Kidney (tissue), 14 donors: Measurements from ENCODE around the gene ATP6V1F. TPM values are rescaled to one million over a fixed set of nuclear protein-coding genes. Genes with fewer than 3 reads are reported as not detected.
A peak's percentile ranks its signal among the peaks of the same experiment; 100 is the strongest.

ENCODE experiments used
- DNase-seq, 5 donors: peaks; one replicate each; pipeline ENCODE4 v3.0.0-alpha.2; 2013 to 2020
- FAIRE-seq: peaks from 2 replicates; lab custom pipeline; 2012; peaks lifted over from hg19 to GRCh38; lab: Jason Lieb, UNC
- H3K27ac ChIP-seq, 2 donors: one replicate each; pipeline ENCODE4 v1.7.0; 2013; ENCODE audit warnings: low read depth in 2 of 2, low read length in 2 of 2, inconsistent platforms in 1 of 2
- H3K27me3 ChIP-seq: one replicate; pipeline ENCODE4 v1.7.1; 2013; ENCODE audit warnings: low read length, inconsistent platforms; ENCODE audit not compliant: control insufficient read depth, insufficient read depth
- H3K36me3 ChIP-seq, 3 donors: one replicate each; pipeline versions ENCODE4 v1.7.0 to v1.7.1; 2013; ENCODE audit warnings: low read length in 3 of 3, control low read depth in 1 of 3, inconsistent platforms in 1 of 3; ENCODE audit not compliant: insufficient read depth in 3 of 3, control insufficient read depth in 2 of 3
- H3K4me1 ChIP-seq, 3 donors: one replicate each; pipeline versions ENCODE4 v1.7.0 to v1.7.1; 2013; ENCODE audit warnings: low read length in 3 of 3, inconsistent platforms in 1 of 3, low read depth in 1 of 3; ENCODE audit not compliant: control insufficient read depth in 2 of 3, insufficient read depth in 2 of 3
- H3K4me3 ChIP-seq, 3 donors: one replicate each; pipeline versions ENCODE4 v1.7.0 to v1.8.1; 2013; ENCODE audit warnings: low read length in 3 of 3, control low read depth in 1 of 3, inconsistent platforms in 1 of 3
- H3K9ac ChIP-seq, 3 donors: one replicate each; pipeline versions ENCODE4 v1.7.0 to v1.7.1; 2013; ENCODE audit warnings: low read length in 3 of 3, control low read depth in 1 of 3, inconsistent platforms in 1 of 3
- H3K9me3 ChIP-seq, 3 donors: one replicate each; pipeline versions ENCODE4 v1.7.0 to v1.7.1; 2013; ENCODE audit warnings: low read length in 3 of 3, control low read depth in 1 of 3, inconsistent platforms in 1 of 3; ENCODE audit not compliant: control insufficient read depth in 2 of 3, insufficient read depth in 1 of 3
- intact Hi-C: fragments of 100-400 bp; cut with DNase I; formaldehyde crosslinking; loops from one replicate; pipeline ENCODE4 v1.11.1; 2022
- polyA plus RNA-seq: library from polyadenylated mRNA; stranded (reverse); fragments of 350-450 nt; fragmentation: Illumina TruSeq; extraction: RNeasy Lipid Tissue Mini Kit (QIAGEN cat#74804); gene quantifications from one replicate; pipeline ENCODE4 v1.2.3, GENCODE V29; 2014; ENCODE audit warnings: low read depth, low replicate concordance; ENCODE audit not compliant: insufficient read depth
- total RNA-seq: library from RNA; stranded (reverse); fragmentation: NEBNext Ultra II Directional; extraction: Animal tissue kit (Norgen Biotek cat#: 25700); gene quantifications from one replicate; pipeline ENCODE4 v1.2.1, GENCODE V29; 2021
- TF ChIP-seq, protein P1 (sequence below): IDR thresholded peaks from 3 replicates; pipeline ENCODE4 v1.5.1; 2012; ENCODE audit warnings: mild to moderate bottlenecking, moderate library complexity, borderline replicate concordance; ENCODE audit not compliant: insufficient read depth; ENCODE audit errors: extremely low read depth
- donor health status: control.
- donor health status: control.
- donor health status: control.
- donor health status: control.
- donor health status: control.
- donor health status: DM: yes; HTN: yes; CAD: no.
- donor health status: Normal renal cell carcinoma (clear cell type).

Gene ATP6V1F
- total and polyA plus RNA-seq, 2 donors from 2014 or later: 161 to 684 TPM

DNA sequence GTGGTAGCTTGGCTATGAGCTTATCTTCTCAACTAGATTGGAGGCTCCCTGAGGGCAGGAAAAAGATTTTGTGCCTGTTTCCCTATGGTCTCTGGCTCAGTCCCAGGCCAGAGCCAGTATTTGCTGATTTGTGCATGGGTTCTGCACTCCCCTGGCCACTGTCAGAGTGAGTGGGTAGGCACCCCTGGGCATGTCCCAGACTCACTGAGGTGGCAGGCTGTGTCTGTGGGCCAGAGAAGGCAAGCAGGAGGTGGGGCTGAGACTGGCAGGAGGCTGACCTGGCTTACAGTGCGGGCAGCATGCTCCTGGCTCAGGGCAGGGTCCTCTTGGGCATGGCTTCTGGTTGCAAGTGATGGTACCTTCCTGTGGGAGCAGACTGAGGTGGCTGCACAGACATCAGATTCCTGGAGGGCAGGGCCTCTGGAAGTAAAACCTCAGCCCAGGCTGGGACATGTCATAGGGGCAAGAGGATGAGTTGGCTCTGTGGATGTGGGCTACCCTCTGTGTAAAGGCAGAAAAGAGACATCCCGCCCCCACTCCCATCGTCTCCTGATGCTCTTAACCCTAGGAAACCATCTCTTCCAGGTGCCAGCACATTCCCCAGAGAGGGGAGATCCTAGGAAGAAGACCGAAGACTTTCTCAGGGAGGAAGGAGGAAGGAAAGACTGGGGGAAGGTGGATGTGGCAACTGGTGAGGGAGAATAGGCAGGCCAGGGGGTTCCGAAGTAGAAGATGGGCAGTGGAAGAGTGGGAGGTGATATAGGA lies 43.5 kb downstream of the ATP6V1F start:
- H3K27me3 ChIP-seq: no peaks in the 10 kb centered on the region
- no peak overlapping the region for H3K9ac ChIP-seq
- no peak overlapping the region for H3K4me3 ChIP-seq
- H3K27ac ChIP-seq: no peak overlapping the region
- H3K36me3 ChIP-seq: peaks cover 0 to 4% (median 0%) of the 10 kb centered on the region in 3 donors
- H3K9me3 ChIP-seq: no peaks in the 10 kb centered on the region
- intact Hi-C loops: no loop called here
- H3K4me1 ChIP-seq: peaks cover 0 to 12% (median 5%) of the 10 kb centered on the region in 3 donors
- TF ChIP-seq, protein P1, sequence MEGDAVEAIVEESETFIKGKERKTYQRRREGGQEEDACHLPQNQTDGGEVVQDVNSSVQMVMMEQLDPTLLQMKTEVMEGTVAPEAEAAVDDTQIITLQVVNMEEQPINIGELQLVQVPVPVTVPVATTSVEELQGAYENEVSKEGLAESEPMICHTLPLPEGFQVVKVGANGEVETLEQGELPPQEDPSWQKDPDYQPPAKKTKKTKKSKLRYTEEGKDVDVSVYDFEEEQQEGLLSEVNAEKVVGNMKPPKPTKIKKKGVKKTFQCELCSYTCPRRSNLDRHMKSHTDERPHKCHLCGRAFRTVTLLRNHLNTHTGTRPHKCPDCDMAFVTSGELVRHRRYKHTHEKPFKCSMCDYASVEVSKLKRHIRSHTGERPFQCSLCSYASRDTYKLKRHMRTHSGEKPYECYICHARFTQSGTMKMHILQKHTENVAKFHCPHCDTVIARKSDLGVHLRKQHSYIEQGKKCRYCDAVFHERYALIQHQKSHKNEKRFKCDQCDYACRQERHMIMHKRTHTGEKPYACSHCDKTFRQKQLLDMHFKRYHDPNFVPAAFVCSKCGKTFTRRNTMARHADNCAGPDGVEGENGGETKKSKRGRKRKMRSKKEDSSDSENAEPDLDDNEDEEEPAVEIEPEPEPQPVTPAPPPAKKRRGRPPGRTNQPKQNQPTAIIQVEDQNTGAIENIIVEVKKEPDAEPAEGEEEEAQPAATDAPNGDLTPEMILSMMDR: no peak
- FAIRE-seq (no peak), DNase-seq (no peak)

DNA sequence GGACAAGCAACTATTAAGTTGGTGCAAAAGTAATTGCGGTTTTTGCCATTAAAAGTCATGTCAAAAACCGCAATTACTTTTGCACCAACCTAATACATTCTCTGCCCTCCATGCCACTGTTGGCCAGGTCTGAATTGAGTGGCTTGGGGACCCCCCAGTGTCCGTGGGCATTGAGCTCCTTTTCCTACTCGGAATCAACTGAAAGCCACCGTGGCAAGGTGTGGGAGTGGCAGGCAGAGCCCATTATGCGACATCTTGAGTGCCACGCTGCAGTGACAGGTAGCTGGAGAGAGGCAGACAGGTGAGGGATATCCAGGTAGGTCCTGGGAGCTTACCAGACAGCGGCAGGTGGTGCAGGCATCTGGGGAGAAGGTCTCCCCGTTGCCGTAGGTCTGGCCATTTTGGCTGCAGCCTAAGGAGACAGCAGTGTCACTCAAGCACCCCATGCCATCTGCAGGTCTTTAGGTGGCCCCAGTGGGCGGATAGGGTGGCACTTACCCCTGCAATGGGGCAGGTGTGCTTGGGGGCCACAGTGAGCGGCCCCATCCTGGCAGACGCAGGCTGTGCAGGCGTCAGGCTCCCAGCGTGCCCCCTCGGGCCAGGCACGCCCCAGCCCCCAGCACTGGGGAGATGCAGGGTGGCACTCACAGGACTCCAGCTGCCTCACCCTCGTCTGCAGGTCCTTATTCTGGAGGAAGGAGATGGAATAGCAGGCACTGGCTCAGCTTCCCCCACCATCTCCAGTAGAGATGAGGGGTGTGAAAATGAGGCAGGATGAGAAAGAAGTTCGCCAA lies 44.3 kb downstream of the ATP6V1F start:
- H3K36me3 ChIP-seq: peaks cover 0 to 4% (median 0%) of the 10 kb centered on the region in 3 donors
- no peak overlapping the region for H3K9ac ChIP-seq
- no peak overlapping the region for H3K27ac ChIP-seq
- intact Hi-C loops: no loop called here
- no peak for DNase-seq
- FAIRE-seq: no peak
- no peaks in the 10 kb centered on the region for H3K9me3 ChIP-seq
- TF ChIP-seq, protein P1: no peak
- peaks cover 0 to 15% (median 5%) of the 10 kb centered on the region in 3 donors for H3K4me1 ChIP-seq
- no peak overlapping the region for H3K4me3 ChIP-seq
- no peaks in the 10 kb centered on the region for H3K27me3 ChIP-seq

DNA sequence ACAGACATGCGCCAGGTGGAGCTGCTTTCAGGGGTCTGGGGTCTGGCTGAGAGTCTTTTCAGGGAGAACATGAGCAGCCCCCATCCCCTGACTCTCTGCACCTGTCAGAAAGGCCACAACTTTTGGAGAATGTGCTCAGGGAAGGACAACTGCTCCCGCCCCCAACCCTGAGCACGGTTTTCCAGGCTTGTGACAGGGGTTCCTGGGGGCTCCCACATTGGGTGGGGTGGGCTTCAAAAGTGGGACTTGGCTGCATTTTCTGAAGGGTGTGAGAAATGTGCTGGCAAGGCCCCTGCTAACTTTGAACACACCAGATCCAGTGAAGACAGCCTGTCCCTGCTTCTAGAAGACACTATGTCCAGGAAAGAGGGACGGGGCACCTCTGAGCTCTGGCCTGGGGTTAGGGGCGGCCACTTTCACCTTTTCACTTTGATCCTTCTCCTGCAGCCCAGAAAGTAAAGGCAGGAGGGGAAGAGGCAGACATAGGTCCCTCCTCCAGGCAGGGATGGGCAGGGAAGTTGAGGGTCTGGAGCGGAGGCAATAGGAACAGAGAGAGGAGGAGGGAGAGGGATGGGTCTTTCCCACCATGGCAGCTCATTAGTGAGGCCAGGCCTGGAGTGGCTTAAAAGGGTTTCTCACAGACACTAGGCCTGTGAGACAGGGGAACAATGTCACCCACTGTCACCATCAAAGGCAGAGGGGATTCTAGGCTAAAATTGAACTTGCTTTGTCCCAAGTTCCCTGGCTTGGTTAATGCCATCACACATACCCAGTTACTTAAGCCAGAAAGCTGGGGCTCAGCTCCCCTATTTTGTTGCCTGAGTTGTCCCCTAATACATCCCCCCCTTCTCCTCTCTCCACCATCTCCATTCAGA lies 46.3 kb downstream of the ATP6V1F start:
- H3K9me3 ChIP-seq: no peaks in the 10 kb centered on the region
- H3K27ac ChIP-seq: no peak overlapping the region
- peak overlapping the region in 2 of 3 donors; percentile 49 to 56 for H3K4me3 ChIP-seq
- peaks cover 0 to 15% (median 5%) of the 10 kb centered on the region in 3 donors for H3K4me1 ChIP-seq
- peaks cover 0 to 4% (median 0%) of the 10 kb centered on the region in 3 donors for H3K36me3 ChIP-seq
- peak in 1 of 5 donors; percentile 40 for DNase-seq
- TF ChIP-seq, protein P1: no peak
- no peaks in the 10 kb centered on the region for H3K27me3 ChIP-seq
- H3K9ac ChIP-seq: no peak overlapping the region
- no peak for FAIRE-seq
- intact Hi-C loops: no loop called here
